Thymus (tissue), 11 donors: ENCODE results near the gene CSF2. TPM values are rescaled to one million over a fixed set of nuclear protein-coding genes. Genes with fewer than 3 reads are reported as not detected.
A peak's percentile ranks its signal among the peaks of the same experiment; 100 is the strongest.

Source experiments
- DNase-seq, 9 donors: peaks; one replicate each; pipeline ENCODE4 v3.0.0-alpha.2; 2013; ENCODE audit warnings: low spot score in 9 of 9, low read depth in 6 of 9, missing footprints in 1 of 9
- H3K27ac ChIP-seq, 2 donors: one replicate each; pipeline ENCODE4 v1.5.1; 2013; ENCODE audit warnings: control low read depth in 1 of 2, low read depth in 1 of 2, low read length in 1 of 2, mild to moderate bottlenecking in 1 of 2, moderate library complexity in 1 of 2
- H3K27me3 ChIP-seq, 2 donors: one replicate each; pipeline ENCODE4 v1.5.1; 2013; ENCODE audit warnings: low read length in 1 of 2; ENCODE audit not compliant: control insufficient read depth in 2 of 2, insufficient read depth in 1 of 2
- H3K36me3 ChIP-seq, 2 donors: one replicate each; pipeline ENCODE4 v1.5.1; 2013; ENCODE audit warnings: low read length in 1 of 2, mild to moderate bottlenecking in 1 of 2, moderate library complexity in 1 of 2; ENCODE audit not compliant: control insufficient read depth in 2 of 2, insufficient read depth in 2 of 2
- H3K4me1 ChIP-seq, 2 donors: one replicate each; pipeline ENCODE4 v1.5.1; 2013; ENCODE audit warnings: low read length in 2 of 2; ENCODE audit not compliant: control insufficient read depth in 2 of 2, insufficient read depth in 2 of 2
- H3K4me3 ChIP-seq, 2 donors: one replicate each; pipeline ENCODE4 v1.5.1; 2013; ENCODE audit warnings: low read length in 2 of 2, control low read depth in 1 of 2, mild to moderate bottlenecking in 1 of 2
- H3K9me3 ChIP-seq, 2 donors: one replicate each; pipeline ENCODE4 v1.5.1; 2013; ENCODE audit warnings: low read length in 1 of 2, mild to moderate bottlenecking in 1 of 2; ENCODE audit not compliant: control insufficient read depth in 2 of 2, insufficient read depth in 1 of 2
- WGBS: extraction: QIAGEN DNeasy Blood & Tissue Kit; methylation state at CpG from one replicate; pipeline ENCODE4 v1.1.7; 2013; 5-methylcytosine and 5-hydroxymethylcytosine counted together
- polyA plus RNA-seq: library from polyadenylated mRNA; stranded (reverse); fragments of 200-250 nt; gene quantifications from one replicate; pipeline ENCODE4 v1.2.3, GENCODE V29; 2013
- total RNA-seq: library from RNA; stranded (reverse); fragments of 120-200 nt; gene quantifications from one replicate; pipeline ENCODE4 v1.2.4, GENCODE V29; 2013
- donor health status: healthy.

CSF2 gene
- total and polyA plus RNA-seq, 2 donors, result 0.09 to 0.71 TPM

DNA sequence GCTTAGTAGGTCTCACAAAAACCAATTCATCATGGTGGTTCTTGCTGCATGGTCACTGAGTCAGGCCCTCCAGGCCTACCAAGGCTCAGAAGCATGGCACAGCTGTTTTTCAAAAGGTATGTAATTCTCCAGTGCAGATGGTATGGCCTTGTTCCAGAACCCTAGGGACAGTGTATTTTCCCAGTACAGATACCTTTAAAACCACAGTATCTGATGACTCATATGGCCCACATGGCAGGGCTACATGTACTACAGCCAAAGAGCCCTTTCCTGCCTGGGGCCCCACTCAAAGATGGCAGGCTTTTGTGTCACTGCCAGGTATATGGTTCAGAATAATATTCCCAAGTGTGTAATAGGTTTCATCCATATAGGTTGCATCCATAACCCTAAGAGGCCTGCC is 16.5 kb downstream of the CSF2 start:
- Histone ChIP-seq H3K27me3 (no peaks in the 10 kb centered on the region), H3K9me3 (no peaks in the 10 kb centered on the region), H3K27ac (no peak overlapping the region), H3K4me1 (no peaks in the 10 kb centered on the region), H3K4me3 (no peak overlapping the region), H3K36me3 (no peaks in the 10 kb centered on the region)
- no peak for DNase-seq

DNA sequence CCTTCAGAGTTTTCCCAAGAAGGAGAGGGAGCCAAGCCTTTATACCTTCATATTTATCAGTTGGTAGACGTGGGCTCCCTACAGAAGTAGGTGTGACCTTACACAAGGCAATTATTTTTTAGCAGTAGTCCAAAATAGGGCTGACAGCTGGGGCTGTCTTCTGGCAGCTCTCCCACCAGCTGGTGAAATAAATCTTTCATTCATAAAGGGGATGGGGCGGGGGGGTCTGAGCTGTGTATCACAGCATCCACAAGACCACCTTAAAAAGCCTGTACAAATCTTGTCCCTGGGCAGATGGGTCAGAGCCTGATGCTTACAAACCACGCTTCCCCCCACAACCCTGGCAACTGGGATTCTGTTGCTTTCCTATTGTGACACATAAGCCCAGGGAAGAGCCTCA is 19.7 kb downstream of the CSF2 start:
- no peaks in the 10 kb centered on the region for H3K27me3 ChIP-seq
- no peak for DNase-seq
- H3K4me3 ChIP-seq, result no peak overlapping the region
- H3K36me3 ChIP-seq, result no peaks in the 10 kb centered on the region
- WGBS, result 58% methylated on average over 3 of the region's 3 CpGs
- H3K4me1 ChIP-seq, result no peaks in the 10 kb centered on the region
- H3K9me3 ChIP-seq, result no peaks in the 10 kb centered on the region
- H3K27ac ChIP-seq, result no peak overlapping the region

DNA sequence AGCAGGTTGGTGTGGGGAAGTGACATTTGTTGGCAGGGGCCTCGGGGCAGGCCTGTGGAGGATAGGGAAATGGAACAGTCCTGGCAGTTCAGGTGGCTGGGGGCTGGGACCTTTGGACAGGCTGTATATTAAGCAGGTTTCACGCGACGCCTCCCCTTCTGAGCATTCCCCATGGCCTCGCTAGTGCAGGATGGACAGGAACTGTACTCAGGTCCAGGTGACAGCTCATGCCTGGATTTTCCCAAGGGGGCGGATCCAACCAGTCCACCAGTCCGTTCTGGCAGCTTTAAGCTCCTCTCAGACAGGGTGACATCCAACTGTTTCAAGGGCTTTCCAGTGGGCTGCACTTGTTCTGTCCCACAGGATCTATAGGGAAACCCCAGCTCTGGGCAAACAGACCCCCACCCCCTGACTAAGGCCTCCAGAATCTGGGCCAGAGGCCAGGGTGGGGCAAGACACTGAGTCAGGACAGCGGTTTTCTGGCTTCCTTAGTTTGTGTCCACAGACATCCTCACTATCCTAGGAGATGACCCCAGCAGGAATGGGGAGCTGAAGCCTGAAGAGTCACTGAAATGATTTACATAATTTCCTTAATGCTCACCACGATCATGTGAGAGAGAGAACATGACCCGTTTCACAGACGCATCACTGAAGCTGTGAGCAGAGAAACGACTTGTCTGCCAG is 20.9 kb downstream of the CSF2 start:
- Histone ChIP-seq H3K27ac (no peak overlapping the region), H3K9me3 (no peaks in the 10 kb centered on the region), H3K36me3 (no peaks in the 10 kb centered on the region), H3K27me3 (no peaks in the 10 kb centered on the region), H3K4me3 (no peak overlapping the region), H3K4me1 (peaks cover 0 to 3% of the 10 kb centered on the region in 2 donors)
- 80% methylated on average over 12 of the region's 12 CpGs for WGBS
- DNase-seq, result no peak

DNA sequence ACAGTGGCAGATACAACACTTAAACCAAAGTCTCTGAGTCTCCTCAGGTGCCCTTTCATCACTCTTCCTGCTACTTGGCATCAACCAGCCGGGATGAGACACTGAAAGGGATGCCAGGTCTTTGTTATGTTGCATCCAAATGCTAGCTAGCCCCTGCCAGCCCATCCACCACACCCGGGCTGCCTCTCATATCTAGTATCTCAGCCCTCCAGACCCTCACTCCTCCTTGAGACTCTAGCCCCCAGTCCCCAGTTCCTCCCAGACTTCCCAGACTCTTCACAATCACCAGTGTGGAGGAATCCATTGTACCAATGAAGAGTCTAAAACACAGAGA is 21.5 kb downstream of the CSF2 start:
- no peak overlapping the region for H3K27ac ChIP-seq
- no peaks in the 10 kb centered on the region for H3K9me3 ChIP-seq
- DNase-seq, result no peak
- WGBS, result 81% methylated on average over 2 of the region's 2 CpGs
- H3K27me3 ChIP-seq, result no peaks in the 10 kb centered on the region
- no peak overlapping the region for H3K4me3 ChIP-seq
- H3K4me1 ChIP-seq, result peaks cover 0 to 3% of the 10 kb centered on the region in 2 donors
- no peaks in the 10 kb centered on the region for H3K36me3 ChIP-seq

DNA sequence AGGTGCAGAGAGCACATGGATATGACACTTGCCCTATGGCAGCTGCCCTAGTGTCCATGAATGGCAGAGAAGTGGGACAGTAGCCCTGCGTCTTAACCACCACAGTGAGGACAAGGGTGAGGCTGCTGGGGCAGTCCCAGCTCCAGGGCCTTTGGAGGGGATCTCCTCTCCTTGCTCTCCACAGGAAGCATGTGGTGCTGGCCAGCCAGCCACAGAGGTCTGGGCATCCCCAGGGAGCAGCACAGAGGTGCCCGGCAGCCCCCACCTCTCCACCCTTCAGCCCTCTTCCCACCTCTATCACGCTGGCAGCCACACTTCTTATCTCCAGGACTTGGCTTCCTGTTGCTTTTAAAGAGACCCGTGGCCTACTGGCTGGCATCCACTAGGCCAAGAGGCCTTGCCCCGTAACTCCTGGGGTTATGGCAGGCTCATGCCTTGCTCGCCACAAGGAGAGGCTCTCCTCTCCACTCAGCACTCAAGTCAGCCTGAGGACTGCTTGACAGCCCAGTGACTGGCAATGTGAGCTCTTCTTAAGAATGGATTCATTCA is 21.9 kb downstream of the CSF2 start:
- H3K9me3 ChIP-seq, result no peaks in the 10 kb centered on the region
- no peak overlapping the region for H3K4me3 ChIP-seq
- no peak for DNase-seq
- no peaks in the 10 kb centered on the region for H3K27me3 ChIP-seq
- no peak overlapping the region for H3K27ac ChIP-seq
- H3K36me3 ChIP-seq, result no peaks in the 10 kb centered on the region
- H3K4me1 ChIP-seq, result peaks cover under 1 to 5% of the 10 kb centered on the region in 2 donors
- 53% methylated on average over 6 of the region's 6 CpGs for WGBS

DNA sequence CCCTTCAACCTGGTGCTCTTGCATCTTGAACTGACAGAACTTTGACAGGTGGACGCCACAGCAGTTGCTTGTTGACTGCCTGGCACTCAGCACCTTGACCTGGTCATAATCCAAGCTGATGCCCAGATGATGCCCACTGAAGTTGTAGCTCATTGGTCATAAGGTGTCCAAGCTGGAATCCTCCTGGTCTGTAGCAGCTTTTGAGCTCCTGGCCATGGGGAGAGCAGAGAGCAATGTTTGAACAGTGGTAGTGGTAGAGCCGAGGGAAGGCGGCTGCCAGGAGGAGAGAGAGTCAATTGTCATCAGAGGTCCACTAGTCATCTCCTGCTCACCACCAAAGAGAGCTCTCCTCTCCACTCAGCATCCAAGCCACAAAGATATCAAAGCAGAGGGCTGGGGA is 23.3 kb downstream of the CSF2 start:
- WGBS, result 96% methylated on average over 3 of the region's 3 CpGs
- Histone ChIP-seq H3K27me3 (no peaks in the 10 kb centered on the region), H3K4me1 (peaks cover 9 to 11% of the 10 kb centered on the region in 2 donors), H3K27ac (no peak overlapping the region), H3K9me3 (no peaks in the 10 kb centered on the region), H3K4me3 (no peak overlapping the region), H3K36me3 (no peaks in the 10 kb centered on the region)
- no peak for DNase-seq

DNA sequence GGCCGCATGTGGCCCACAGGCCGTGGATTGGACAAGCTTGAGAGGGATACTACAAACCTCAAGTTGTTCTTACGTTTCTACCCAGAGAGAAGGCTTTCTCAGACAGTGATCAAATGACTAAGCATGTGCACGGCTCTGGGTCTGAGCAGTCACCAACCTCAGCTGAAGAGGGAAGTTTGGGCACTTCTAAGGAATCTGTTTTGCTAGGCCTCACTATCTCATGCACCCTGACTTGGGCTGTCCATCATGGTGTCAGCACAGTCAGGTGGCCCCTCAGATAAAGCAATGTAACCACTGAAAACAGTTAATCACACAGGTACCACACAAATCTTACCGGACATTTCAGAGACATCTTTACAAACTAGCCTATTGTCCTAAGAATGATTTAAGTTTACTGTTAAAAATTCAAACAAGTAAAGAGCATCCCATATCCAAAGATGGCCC is 24.6 kb downstream of the CSF2 start:
- Histone ChIP-seq H3K4me1 (peaks cover 21% of the 10 kb centered on the region in 2 donors), H3K9me3 (no peaks in the 10 kb centered on the region), H3K27me3 (no peaks in the 10 kb centered on the region), H3K27ac (no peak overlapping the region), H3K4me3 (no peak overlapping the region), H3K36me3 (no peaks in the 10 kb centered on the region)
- DNase-seq, result no peak
- 63% methylated on average over 5 of the region's 5 CpGs for WGBS

DNA sequence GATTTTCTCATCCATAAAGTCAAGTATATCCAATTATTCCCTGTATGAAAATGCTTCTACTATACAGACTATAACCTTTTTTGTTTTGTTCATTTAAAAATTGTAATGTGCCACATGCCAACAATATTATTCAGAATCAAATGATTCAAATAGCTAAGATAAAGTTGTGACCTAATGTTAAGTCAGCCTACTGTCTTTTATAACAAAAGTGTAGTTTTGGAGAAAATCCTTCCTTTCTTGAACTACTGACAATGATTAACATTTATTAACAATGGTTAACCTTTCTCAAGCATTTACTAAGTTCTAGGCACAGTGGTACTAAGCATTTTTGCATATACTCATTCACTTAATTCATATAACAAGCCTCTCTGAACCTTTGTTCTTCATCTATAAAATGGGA is 25.0 kb downstream of the CSF2 start:
- Histone ChIP-seq H3K36me3 (no peaks in the 10 kb centered on the region), H3K4me1 (peaks cover 25 to 26% of the 10 kb centered on the region in 2 donors), H3K27me3 (no peaks in the 10 kb centered on the region), H3K27ac (no peak overlapping the region), H3K4me3 (no peak overlapping the region), H3K9me3 (no peaks in the 10 kb centered on the region)
- DNase-seq, result no peak

DNA sequence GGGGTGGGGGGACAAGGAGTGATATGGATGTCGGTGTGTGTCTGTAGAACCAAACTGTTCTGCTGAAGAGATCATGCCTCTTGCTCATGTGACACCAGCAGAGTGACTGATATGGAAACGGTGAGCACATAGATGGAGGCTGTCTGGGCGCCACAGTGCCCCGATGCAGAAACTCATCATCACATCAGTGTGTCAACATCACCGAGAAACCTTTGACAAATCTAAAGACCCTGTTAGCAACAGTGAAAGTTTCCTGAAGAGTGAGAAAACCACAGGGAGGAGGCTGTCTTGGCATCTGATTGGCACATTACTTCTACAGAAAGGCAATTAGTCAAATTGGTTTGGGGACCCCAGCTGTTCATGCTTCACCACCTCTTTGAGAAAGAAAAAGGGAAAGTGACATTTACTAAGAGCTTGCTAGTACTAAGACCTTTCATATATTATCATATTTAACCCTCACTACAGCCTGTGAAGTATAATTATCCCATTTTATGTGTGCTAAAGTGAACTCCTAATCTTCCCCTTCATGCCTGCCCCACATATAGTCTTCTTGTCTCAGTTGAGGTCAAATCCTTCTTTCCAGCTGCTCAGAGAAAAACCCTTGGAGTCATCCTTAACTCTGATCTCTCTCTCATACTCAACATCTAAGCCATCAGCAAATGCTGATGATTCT is 25.6 kb downstream of the CSF2 start:
- 53% methylated on average over 5 of the region's 5 CpGs for WGBS
- DNase-seq, result peak in 1 of 9 donors; percentile 39
- peaks cover 25 to 32% of the 10 kb centered on the region in 2 donors for H3K4me1 ChIP-seq
- no peaks in the 10 kb centered on the region for H3K27me3 ChIP-seq
- H3K36me3 ChIP-seq, result no peaks in the 10 kb centered on the region
- H3K9me3 ChIP-seq, result no peaks in the 10 kb centered on the region
- H3K27ac ChIP-seq, result no peak overlapping the region
- H3K4me3 ChIP-seq, result no peak overlapping the region
